AG10803 (cell line): ENCODE data around the gene MEN1.
A peak's percentile ranks its signal among the peaks of the same experiment; 100 is the strongest.

ENCODE experiments used
- DNase-seq: peaks from one replicate; pipeline ENCODE4 v3.0.0; 2010; ENCODE audit warnings: low read depth
- H3K4me3 ChIP-seq: 2 replicates; pipeline ENCODE4 v1.5.1; 2011; ENCODE audit warnings: mild to moderate bottlenecking, low read length, control low read depth
- CTCF ChIP-seq: conservative IDR thresholded peaks from 2 replicates; pipeline ENCODE4 v1.5.1; 2011; ENCODE audit warnings: mild to moderate bottlenecking, low read length, control low read depth, inconsistent platforms

The MEN1 gene

GRCh38 chr11:64810271-64810890, at the start of gene MEN1:
MEN1 (minus strand) TSS chr11:64810551; CDS start chr11:64810109, 442 bp downstream.
- peak within 1 kb of the TSS; percentile 84 for H3K4me3 ChIP-seq
- DNase-seq = peak; percentile 94
- TF ChIP-seq CTCF = no peak

GRCh38 chr11:64859542-64860414, 49.4 kb upstream of the MEN1 start:
- DNase-seq = no peak
- no peak overlapping the region for H3K4me3 ChIP-seq
- TF ChIP-seq CTCF = no peak

- no peak for DNase-seq
- no peak overlapping the region for H3K4me3 ChIP-seq
- no peak for TF ChIP-seq CTCF
Observed at GRCh38 chr11:64858467-64859263, 48.3 kb upstream of the MEN1 start.

- no peak for TF ChIP-seq CTCF
- DNase-seq = no peak
Observed at GRCh38 chr11:64857485-64857884, 47.1 kb upstream of the MEN1 start.

GRCh38 chr11:64856382-64857227, 46.3 kb upstream of the MEN1 start:
- no peak overlapping the region for H3K4me3 ChIP-seq
- no peak for TF ChIP-seq CTCF
- peak; percentile 87 for DNase-seq

More at GRCh38 chr11:64857485-64857884, 47.1 kb upstream of the MEN1 start:
- H3K4me3 ChIP-seq = no peak overlapping the region

GRCh38 chr11:64855596-64856304, 45.4 kb upstream of the MEN1 start:
- H3K4me3 ChIP-seq = no peak overlapping the region
- TF ChIP-seq CTCF = no peak
- DNase-seq = no peak
